ENCODE data around the gene DNAJC7.

GRCh38 chr17:41928693-41929251 lies 88.5 kb downstream of the DNAJC7 start:
- TF ChIP-seq CTCF (IDR thresholded peaks at IDR 0.05) = no peak
- TF ChIP-seq POLR2AphosphoS5 (IDR thresholded peaks at IDR 0.05) = no peak
- TF ChIP-seq POLR2A (IDR thresholded peaks at IDR 0.05) = no peak
- TF ChIP-seq EP300 (IDR thresholded peaks at IDR 0.05) = no peak

Measured in stomach (tissue), 4 donors.